Measurements from ENCODE around the gene ONECUT3.

GRCh38 chr19:1739960-1740629 is 13.2 kb upstream of the ONECUT3 start:
- TF ChIP-seq CTCF (IDR thresholded peaks at IDR 0.05) (no peak), POLR2A (IDR thresholded peaks at IDR 0.05) (no peak)

Data from heart left ventricle (tissue), 13 donors.